Coronary artery (tissue), 2 donors: ENCODE measurements around the gene CELF5.
"Not testable (repeated sequence)": the region's sequence is repeated elsewhere in the genome, so short reads cannot be mapped to it uniquely, and the experiment has no call there.

Experiments used
- DNase-seq: peaks from one replicate; pipeline ENCODE4 v3.0.0-alpha.2; 2017; ENCODE audit warnings: low spot score
- H3K27ac ChIP-seq, 2 donors: fragments of 200-600 bp; sonication (generic); one replicate each; pipeline ENCODE4 v1.5.1; 2016 to 2019
- H3K4me3 ChIP-seq: fragments of 200-600 bp; sonication (generic); 2 replicates; pipeline ENCODE4 v1.5.1; 2016; ENCODE audit warnings: mild to moderate bottlenecking, moderate library complexity
- CTCF ChIP-seq: fragments of 200-600 bp; sonication (generic); IDR thresholded peaks from one replicate; pipeline ENCODE4 v1.5.1; 2019; ENCODE audit warnings: antibody characterized with exemption

The CELF5 gene

GRCh38 chr19:3229888-3230496 is 5.5 kb downstream of the CELF5 start:
- no peak for TF ChIP-seq CTCF
- Histone ChIP-seq H3K27ac (no peak overlapping the region), H3K4me3 (no peak overlapping the region)
- no peak for DNase-seq

DNA sequence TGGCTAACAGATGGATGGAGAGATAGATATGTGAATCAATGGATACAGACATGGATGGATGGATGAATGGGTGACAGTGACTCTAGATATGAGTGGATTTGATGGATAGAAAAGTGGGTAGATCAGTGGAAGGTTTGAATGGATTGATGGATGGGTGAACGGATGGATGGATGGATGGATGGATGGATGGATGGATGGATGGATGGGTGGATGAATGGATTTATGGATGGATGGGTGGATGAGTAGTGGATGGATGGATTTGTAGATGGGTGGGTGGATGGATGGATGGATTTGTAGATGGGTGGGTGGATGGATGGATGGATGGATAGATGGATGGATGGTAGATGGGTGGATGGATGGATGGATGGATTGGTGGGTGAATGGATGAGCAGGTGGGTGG is 6.8 kb downstream of the CELF5 start:
- Histone ChIP-seq H3K27ac (no peak overlapping the region), H3K4me3 (no peak overlapping the region)
- no peak for TF ChIP-seq CTCF
- no peak for DNase-seq

GRCh38 chr19:3233116-3233515 is 8.7 kb downstream of the CELF5 start:
- Histone ChIP-seq H3K4me3 (no peak overlapping the region), H3K27ac (no peak overlapping the region)
- TF ChIP-seq CTCF: no peak
- DNase-seq: no peak

GRCh38 chr19:3233831-3234230 is 9.4 kb downstream of the CELF5 start:
- no peak overlapping the region for H3K27ac ChIP-seq
- TF ChIP-seq CTCF: no peak
- H3K4me3 ChIP-seq: no peak overlapping the region
- no peak for DNase-seq

DNA sequence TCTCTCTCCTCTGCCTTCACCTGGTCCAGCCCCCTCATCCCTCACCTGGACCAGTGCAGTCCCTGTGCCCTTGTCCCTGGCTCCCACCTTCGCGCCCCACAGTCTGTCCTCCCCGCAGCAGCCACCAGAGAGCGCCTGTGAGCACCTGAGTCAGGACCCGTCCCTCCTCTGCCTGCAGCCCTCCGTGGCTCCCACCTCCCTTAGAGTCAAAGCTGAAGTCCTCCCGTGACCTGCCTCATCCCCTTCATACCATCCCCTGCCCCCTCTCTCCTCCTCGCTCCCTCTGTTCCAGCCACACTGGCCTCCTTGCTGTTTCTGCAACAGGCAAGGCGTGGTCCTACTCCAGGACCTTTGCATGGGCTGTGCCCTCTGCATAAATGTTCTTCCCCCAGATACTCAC is 10.3 kb downstream of the CELF5 start:
- no peak for DNase-seq
- Histone ChIP-seq H3K4me3 (no peak overlapping the region), H3K27ac (no peak overlapping the region)
- TF ChIP-seq CTCF: no peak

DNA sequence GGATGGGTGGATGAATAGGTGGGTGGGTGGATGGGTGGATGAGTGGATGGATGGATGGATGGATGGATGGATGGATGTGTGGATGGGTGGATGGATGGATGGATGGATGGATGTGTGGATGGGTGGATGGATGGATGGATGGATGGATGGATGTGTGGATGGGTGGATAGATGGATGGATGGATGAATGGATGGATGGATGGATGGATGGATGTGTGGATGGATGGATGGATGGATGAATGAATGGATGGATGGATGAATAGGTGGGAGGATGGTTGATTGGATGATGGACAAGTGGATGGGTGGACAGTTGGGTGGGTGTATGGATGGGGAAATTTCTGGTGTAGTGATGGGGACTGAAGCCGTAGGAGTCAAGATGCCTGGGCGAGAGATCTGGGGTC is 11.1 kb downstream of the CELF5 start:
- H3K4me3 ChIP-seq, H3K27ac ChIP-seq, DNase-seq: not testable (repeated sequence)

DNA sequence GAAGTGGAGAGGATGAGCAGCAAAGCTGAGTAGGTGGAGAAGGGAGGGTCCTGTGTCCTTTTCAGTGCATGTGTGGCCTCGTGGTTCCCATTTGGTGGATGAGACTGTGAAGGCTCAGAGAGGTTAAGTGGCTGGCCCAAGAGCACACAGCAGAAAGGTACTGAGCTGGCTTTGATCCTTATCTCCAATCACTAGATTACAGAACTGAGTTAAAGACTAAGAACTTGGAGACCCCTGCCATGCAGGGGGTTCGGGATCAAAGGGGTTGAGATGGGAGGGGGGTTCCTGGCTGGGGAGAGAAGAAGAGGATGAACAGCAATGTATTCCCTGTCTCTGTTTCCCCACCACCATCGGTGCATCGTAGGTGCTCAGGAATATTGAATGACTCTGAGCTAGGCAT is 11.8 kb downstream of the CELF5 start:
- H3K27ac ChIP-seq: no peak overlapping the region
- no peak for TF ChIP-seq CTCF
- no peak for DNase-seq

GRCh38 chr19:3238066-3238561 is 13.7 kb downstream of the CELF5 start:
- no peak for TF ChIP-seq CTCF
- Histone ChIP-seq H3K27ac (no peak overlapping the region), H3K4me3 (no peak overlapping the region)
- DNase-seq: no peak

More for the DNA sequence above, 11.8 kb downstream of the CELF5 start:
- H3K4me3 ChIP-seq: no peak overlapping the region
